HG02642 (cell line): ENCODE measurements around the gene AFG3L2.
A peak's percentile ranks its signal among the peaks of the same experiment; 100 is the strongest.
"Not testable (repeated sequence)": the region's sequence is repeated elsewhere in the genome, so short reads cannot be mapped to it uniquely, and the experiment has no call there.

Experiments
- ATAC-seq: cut with Tn5 transposase; IDR thresholded peaks from one replicate; pipeline ENCODE4 v1.9.1; 2021; ENCODE audit warnings: mild to moderate bottlenecking; ENCODE audit not compliant: unreplicated experiment, poor library complexity

The AFG3L2 gene

DNA sequence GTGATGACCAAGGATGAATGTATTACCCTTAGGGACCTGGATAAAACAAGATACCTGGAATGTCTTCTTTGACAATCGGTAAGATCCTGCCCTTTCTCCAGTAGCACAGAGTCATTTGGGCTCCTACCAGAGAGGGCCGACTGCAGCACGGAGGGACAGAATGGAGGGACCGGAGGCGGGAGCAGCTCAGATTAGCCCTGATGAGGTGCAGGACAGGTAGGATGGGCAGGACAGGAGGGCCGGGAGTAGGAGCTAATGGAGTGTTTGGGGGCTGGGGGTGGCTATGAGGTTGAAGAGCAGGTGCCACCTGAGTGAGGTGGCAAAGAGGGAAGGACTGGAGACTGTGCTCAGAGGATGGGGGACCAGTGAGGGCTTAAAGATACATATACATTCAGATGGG, 20.8 kb upstream of the AFG3L2 start:
- no peak for ATAC-seq

DNA sequence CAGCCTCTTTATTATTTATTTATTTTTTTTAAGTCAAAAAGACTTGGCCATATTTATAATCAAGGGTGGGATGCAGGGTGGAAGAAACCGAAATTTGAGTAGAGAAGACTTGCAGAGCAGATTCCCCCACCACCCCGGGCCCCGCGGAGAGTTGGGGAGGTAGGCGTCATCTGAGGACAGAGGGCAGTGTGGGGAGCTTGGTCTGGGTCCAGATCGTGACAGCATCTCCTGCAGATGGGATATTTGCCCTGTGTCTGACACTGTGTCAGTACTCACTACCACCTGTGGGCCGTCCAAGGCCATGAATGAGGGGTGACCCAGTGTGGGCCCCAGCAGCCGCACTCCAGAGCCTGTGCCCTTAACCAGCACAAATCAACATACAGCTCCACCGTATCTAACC, 20.2 kb upstream of the AFG3L2 start:
- no peak for ATAC-seq

DNA sequence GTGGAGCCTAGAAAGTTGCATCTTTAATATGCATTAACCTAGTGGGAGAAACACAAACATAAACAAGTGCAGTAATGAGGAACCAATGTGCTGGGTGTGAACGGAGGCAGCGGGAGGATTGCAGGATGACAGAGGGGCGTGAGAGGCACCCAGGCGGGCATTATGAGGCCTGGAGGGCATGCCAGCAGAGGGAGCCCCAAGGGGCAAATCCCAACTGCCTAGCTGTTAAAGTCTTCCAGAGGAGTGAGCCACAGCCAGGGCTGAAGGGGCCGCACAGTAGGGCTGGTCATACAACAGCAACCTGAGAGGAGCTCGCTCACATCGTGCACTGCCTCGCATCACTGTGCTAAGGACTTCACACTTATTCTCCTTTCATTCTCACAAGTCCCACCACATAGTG, 17.4 kb upstream of the AFG3L2 start:
- ATAC-seq: no peak

DNA sequence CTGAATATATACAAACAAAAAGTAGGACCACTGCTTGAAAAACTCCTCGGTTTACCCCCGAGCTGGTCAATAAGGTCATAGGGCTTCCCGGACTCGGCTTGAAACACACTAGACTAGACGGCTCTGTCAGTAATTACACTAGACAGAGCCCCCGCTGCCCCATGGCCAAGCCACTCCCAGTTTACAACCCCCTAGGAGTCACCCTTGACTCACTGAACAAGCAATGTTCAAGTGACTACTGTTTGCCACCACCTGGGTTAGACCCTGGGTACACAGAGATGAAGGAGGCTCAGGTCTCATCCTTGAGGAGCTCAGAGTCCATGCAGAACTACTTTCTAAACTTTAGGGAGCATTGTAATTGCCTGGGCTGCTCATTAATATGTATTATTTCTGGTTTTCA, 17.0 kb upstream of the AFG3L2 start:
- ATAC-seq: no peak

DNA sequence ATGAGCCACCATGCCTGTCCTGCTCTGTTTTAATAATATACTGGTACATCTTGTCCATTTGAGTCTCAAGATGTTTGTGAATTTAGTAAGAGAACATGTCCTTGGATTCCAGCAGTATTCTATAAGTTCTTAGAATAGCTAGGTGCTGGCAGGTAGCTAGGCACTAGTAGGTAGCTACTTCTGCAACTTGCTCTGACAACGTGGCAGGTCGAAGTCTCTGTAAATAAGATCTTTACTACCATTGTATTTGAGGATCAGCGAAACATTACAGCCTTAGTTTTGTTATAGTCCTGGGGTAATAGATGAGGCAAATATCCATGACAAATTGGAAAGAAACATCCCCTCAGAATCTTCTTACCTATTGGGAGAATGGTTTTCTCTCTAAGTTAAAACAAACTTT, 16.5 kb upstream of the AFG3L2 start:
- ATAC-seq: no peak

DNA sequence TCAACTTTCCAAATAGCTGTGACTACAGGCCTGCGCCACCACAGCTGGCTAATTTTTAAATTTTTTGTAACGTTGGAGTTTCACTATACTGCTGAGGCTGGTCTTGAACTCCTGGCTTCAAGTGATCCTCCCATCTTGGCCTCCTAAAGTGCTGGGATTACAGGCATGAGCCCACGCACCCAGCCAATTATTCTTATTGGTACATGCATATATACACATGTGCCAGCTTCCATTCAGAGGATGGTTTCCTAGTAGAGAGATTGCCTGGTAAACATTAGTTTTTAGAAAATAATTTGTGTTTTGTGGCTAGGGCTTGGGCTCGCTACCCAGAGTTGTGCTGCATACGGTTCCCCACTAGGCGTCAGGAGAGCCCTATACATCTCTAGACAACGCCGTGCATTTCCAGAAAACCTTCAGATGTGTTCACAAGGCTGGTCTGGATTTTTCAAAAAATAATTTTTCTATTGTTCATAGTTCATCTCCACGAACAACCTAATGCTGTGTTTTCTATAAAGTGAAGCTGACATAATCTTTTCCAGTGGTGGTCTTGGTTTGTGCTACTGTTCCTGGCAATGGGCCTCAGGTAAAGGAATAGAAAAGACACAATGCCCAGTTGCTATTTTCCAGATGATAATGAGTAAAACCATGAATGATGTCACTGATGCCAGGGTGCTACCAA, 14.6 kb upstream of the AFG3L2 start:
- ATAC-seq: peak; percentile 79

DNA sequence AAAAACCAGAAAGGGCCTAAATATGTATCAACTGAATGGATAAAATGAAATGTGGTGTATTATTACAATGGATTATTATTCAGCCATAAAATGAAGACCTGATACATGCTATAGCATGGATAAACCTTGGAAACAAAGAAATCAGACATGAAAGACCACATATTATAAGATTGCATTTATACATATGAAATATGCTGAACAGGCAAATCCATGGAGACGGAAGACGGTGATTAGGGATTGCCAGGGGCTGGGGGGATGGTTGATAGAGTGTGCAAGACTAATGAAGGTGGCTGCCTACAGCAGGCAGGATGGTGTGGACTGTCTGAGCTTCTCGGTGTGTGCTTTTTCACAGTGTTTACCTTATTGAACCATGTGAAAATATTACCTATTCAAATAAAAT, 11.4 kb upstream of the AFG3L2 start:
- no peak for ATAC-seq

DNA sequence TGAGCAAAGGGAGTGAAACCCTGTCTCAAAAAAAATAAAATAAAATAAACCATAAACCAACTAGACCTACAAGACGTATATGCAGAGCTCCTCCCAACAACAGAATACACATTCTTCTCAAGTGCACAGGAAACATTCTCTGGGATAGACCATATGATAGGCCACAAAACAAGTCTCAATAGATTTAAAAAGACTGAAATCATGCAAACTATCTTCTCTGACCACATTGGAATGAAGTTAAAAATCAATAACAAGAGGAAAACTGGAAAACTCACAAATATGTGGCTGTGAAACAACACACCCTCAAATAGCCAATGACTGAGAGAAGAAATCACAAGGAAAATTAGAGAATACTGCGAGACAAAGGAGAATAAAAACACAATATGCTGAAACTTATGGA, 7.2 kb upstream of the AFG3L2 start:
- ATAC-seq: no peak

DNA sequence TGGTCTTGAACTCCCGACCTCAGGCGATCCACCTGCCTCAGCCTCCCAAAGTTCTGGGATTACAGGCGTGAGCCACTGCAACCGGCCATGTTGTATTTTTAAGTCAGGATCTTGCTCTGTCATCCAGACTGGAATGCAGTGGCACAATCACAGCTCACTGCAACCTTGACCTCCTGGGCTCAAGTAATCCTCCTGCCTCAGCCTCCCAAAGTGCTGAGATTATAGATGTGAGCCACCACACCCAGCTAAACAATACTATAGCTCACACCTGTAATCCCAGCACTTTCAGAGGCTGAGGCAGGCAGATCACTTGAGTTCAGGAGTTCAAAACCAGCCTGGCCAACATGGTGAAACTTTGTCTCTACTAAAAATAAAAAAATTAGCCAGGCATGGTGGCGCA, 6.7 kb upstream of the AFG3L2 start:
- not testable (repeated sequence) for ATAC-seq

DNA sequence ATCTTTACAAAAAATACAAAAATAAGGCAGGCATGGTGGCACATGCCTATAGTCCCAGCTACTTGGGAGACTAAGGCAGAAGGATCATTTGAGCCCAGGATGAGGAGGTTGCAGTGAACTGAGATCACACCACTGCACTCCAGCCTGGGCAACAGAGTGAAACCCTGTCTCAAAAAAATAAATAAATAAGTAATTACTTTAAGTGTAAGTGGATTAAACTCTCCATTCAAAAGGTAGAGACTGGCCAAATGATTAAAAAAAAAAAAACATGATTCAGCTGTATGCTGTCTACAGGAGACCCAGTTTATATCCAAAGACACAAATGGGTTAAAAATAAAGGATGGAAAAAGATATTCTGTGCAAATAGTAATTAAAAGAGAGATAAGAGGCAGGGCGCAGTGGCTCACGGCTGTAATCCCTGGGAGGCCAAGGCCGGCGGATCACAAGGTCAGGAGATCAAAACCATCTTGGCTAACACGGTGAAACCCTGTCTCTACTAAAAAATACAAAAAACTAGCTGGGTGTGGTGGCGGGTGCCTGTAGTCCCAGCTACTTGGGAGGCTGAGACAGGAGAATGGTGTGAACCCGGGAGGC, 5.3 kb upstream of the AFG3L2 start:
- not testable (repeated sequence) for ATAC-seq

DNA sequence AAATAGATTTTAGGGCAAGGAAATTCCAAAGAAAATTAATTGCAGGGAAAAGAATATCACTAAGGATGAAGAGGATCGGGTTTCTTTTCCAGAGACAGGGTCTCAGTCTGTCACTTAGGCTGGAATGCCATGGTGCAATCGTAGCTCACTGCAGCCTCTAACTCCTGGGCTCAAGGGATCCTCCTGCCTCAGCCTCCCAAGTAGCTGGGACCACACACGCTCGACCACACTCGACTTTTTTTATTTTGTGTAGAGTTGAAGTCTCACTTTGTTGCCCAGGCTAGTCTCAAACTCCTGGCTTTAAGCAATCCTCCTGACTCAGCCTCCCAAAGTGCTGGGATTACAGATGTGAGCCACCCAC, 1.2 kb upstream of the AFG3L2 start:
- ATAC-seq: not testable (repeated sequence)

DNA sequence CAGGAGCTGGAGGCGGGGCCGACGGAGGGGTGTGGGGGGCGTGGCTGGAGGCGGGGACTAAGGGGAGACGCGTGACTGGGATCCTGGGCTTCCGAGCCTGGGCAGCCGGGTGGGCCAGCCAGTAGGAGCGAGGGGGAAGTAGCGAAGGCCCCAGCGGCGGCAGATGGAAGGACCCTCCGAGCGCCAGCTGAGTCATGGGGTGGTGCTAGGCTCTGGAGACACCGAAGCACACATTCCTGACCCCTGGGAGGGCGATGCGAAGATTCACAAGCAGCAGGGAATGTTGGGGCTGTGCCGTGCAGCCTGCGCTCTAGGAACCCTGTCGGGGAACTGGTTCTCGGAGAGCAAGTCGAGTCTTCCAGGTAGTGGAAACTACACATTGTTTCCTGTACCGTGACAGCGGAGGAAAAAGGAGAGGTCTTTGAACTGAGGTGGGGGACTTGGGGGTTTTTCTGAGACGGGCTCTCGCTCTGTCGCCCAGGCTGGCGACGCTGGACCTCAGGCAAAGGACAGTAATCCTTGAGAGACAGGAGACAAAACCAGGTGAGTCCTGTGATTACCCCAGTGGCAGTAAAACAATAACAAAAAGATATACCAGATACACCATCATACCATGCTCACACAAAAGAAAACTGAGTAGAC, 650 bp upstream of the AFG3L2 start:
- peak; percentile 63 for ATAC-seq

DNA sequence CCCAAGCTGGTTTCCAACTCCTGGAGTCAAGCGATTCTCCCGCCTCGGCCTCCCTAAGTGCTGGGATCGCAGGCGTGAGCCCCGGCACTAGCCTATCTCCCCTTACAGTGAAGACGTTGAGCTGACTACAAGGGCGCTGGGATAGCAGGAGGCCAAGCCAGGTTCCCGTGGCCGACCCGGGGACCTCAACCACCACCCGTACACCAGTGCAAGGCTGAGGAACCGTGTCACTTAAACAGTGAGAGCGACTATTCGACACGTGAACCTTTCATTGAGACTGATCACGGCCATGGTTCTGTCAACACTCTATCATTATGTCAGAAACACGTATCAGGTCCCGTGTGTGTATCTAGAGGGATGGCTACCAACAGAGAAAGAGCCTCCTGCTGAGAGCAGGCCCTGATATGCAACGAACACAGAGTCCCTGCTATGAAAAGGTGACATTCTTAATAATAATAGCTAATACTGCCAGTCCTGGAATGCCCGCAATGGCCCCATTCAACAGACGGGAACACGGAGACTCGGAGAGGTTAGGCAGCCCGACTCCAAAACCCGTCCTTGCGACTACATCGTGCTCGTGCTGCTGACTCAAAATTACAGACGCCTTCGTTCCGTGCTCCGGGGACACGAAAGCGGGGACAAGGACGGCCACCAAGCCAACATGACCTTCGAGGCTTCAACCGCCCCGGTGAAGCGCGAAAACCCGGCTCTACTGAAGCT, 833 bp downstream of the AFG3L2 start:
- no peak for ATAC-seq

DNA sequence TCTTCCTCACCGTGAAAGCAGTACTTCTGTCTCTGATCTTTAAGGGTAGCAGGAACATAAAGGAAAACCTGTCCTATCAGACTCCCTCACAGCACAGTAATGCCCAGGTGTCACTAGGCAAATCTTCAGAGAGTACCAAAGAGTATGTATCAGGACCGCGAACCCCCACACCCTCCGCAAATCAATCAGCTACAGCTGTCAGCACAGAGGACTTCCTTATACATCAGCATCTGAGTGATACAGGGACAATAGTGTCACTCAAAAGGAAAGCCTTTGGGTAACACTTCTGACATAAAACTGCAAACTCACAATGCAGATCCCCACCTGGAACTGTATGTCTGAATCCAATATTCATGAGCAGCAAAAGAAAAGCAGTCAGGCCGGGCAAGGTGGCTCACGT, 2.6 kb downstream of the AFG3L2 start:
- no peak for ATAC-seq

DNA sequence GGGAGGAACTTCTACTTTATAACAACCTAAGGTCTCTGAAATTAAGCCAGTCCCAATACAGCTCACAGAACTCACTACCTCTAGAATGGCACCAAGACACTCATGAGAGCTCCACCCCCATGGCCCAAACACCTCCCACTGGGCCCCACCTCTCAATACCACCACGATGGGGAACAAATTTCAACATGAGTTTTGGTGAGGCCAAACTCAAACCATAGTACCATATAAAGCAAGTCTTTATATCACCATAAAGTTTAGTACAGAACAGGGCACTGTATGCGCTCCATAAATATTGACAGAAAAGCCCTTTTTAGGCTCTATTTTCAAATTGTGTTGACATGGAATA, 3.3 kb downstream of the AFG3L2 start:
- no peak for ATAC-seq

DNA sequence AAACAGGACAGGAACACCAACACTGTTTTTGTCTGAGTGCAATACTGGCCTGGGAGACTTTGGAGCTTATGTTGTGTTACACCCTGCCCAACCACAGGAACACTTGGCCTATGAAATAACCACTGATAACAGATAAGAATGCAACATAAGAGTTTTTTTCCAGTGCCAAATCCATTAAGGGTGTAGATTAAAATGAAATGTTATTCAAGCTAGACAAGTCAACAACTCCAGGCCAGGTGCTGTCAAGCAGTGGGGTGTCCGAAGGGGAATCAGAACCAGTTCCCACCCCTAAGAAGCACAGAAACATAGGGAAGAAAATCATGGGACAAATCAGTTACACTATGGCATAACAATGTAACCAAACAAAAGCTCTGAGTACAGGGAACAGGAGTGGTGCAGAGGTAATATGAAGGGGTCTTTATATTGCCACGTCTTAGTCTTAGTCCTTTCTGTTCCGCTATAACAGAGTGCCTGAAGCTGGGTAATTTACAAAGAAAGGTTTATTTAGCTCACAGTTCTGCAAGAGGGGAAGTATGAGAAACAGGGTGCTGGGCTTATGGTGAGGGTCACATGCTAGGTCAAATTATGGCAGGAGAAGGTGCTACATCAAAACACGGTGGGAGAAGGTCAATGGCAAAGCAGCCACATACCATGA, 3.8 kb downstream of the AFG3L2 start:
- no peak for ATAC-seq

DNA sequence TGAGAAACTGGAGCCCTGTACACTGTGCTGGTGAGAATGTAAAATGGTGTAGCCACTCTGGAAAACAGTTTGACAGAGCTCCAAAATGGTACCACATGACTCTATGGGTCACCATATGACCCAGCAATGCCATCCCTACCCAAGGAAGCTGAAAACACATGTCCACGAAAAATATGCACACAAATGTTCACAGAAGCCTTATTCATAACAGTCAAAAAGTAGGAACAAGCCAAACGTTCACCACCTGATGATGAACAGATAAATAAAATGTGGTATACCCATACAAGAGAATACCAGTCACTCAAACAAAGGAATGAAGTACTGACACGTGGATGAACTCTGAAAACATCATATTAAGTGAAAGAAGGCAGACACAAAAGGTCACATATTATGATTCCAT, 4.6 kb downstream of the AFG3L2 start:
- ATAC-seq: no peak

DNA sequence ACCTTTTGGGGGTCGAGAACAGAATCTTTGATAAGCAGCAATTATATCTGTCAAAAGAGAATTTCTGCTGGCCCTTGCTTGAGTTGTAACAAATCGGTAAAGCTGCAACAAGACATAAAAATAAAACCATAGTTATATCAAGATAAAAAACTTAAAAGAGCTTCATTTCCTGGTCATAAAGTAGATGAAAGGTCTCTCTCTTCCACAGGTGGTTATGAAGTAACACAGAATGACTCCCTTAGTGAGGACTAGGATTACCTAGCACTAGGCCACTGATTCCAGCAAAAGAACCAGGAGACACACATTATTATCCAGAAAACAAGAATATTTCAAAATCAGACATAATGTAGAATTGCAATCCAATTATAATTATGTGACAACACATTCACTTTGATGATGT, 5.4 kb downstream of the AFG3L2 start:
- ATAC-seq: no peak

DNA sequence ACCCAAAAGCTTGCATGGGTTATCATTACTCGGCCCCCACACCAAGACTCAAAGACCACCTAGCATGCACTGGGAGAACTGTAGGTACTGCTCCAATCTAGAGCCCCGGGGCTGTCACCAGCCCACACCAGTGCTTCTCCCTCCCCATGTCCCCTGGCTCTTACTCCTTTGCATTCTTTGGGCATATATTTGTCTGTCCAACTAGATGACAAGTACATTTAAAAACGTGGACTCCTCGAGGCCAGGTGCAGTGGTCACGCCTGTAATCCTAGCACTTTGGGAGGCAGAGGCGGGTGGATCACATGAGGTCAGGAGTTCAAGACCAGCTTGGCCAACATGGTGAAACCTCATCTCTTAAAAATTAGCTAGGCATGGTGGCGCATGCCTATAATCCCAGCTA, 7.8 kb downstream of the AFG3L2 start:
- no peak for ATAC-seq

DNA sequence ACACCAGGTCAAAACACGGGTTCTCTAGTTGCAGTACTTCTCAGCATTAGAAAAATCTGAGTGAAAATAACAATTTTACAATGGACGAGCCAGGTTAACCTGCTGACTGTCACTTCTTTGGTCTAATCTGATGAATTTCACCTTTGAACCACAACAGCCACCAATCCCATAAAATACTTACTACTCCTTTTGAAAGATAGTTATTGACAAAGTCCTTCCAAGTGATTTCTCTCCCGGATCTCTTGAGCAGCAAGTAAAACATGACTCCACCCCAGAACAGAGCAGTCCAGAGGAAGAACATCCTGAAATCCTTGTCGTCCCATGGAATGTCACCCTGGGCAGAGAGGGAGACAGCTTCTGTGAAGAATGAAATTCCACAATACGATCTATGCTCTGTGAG, 10.2 kb downstream of the AFG3L2 start:
- no peak for ATAC-seq

DNA sequence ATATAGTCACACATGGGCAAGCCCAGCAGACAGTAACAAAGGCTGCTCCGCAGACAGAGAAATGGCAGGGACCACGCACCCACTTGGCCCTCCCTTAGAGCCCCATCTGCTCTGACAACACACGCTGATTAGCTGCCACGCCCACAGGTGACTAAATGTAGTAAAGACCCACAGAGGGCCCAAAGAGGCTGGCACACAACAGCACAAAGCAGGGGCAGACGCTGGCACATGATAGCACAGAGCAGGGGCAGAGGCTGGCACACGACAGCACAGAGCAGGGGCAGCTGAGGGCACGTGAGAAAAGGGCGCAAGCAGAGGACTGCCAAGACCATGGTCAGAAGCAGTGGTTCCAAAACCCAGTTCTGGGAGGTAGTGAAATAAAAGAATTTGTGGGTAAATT, 10.6 kb downstream of the AFG3L2 start:
- no peak for ATAC-seq
